Colonic mucosa (tissue), 4 donors: ENCODE measurements around the gene RABGAP1. TPM values are rescaled to one million over a fixed set of nuclear protein-coding genes. Genes with fewer than 3 reads are reported as not detected.

Experiments used
- DNase-seq: peaks from one replicate; pipeline ENCODE4 v3.0.0-alpha.2; 2020
- H3K27ac ChIP-seq: fragments of 200-600 bp; one replicate; pipeline ENCODE4 v1.8.0; 2021
- H3K27me3 ChIP-seq: fragments of 200-600 bp; one replicate; pipeline ENCODE4 v1.8.0; 2021
- H3K36me3 ChIP-seq: fragments of 200-600 bp; one replicate; pipeline ENCODE4 v1.8.0; 2021
- H3K4me1 ChIP-seq: fragments of 200-600 bp; one replicate; pipeline ENCODE4 v1.8.0; 2021; ENCODE audit warnings: mild to moderate bottlenecking
- H3K4me3 ChIP-seq: fragments of 200-600 bp; one replicate; pipeline ENCODE4 v1.8.0; 2021
- H3K9ac ChIP-seq, 2 donors: one replicate each; pipeline ENCODE4 v1.7.0; 2013; ENCODE audit warnings: control low read depth in 2 of 2, low read depth in 2 of 2, low read length in 2 of 2
- H3K9me3 ChIP-seq: fragments of 200-600 bp; one replicate; pipeline ENCODE4 v1.8.0; 2021
- CTCF ChIP-seq: fragments of 200-600 bp; IDR thresholded peaks from one replicate; pipeline ENCODE4 v1.8.0; 2022; ENCODE audit warnings: antibody characterized with exemption, mild to moderate bottlenecking
- intact Hi-C: fragments of 100-400 bp; cut with DNase I; formaldehyde crosslinking; loops from one replicate; pipeline ENCODE4 v1.14.1; 2022
- total RNA-seq, 2 donors: library from RNA; stranded (reverse); fragmentation: NEBNext Ultra II Directional in 1 of 2; extraction: Animal tissue kit (Norgen Biotek cat#: 25700) in 1 of 2; gene quantifications; one replicate each; pipeline ENCODE4 v1.2.1, GENCODE V29; 2021
- donor health status: healthy.
- donor health status: DM: no; HTN: no; CAD: no.
- donor health status: DM: no; HTN: no; CAD: no.

The RABGAP1 gene
- total RNA-seq, 2 donors from 2014 or later: 40.9 to 49.4 TPM

GRCh38 chr9:122944960-122945888 lies 4.4 kb downstream of the RABGAP1 start:
- no peaks in the 10 kb centered on the region for H3K9me3 ChIP-seq
- no peaks in the 10 kb centered on the region for H3K27me3 ChIP-seq
- no peak for DNase-seq
- no peak for TF ChIP-seq CTCF
- H3K4me1 ChIP-seq: peaks cover 4% of the 10 kb centered on the region
- no peak overlapping the region for H3K9ac ChIP-seq
- H3K36me3 ChIP-seq: no peaks in the 10 kb centered on the region
- no peak overlapping the region for H3K4me3 ChIP-seq
- intact Hi-C loops: no loop called here
- no peak overlapping the region for H3K27ac ChIP-seq

DNA sequence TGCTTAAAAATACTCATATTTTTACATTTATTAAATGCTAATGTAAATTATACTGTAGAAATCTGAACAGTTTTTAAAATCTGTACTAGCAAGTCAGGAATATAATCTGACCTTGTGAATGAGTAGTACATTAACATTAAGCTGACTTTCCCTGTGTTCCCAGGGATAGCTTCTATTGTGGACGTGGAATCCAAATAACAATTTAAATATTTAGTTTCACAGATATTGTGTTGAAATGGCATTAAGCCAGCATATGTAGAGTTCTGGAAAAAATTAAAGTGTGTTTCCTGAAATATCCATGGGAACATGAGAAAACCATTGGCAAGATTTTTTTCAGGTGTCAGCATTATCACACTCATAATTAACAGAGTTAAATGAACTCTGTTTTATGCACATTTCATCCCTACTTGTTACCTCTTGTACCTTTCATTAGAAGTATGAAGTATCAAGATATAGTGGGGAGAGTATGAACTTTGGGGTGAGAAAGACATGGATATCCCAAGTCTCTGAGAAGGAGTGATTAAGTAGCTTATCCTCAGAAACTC lies 5.7 kb downstream of the RABGAP1 start:
- Histone ChIP-seq H3K9ac (no peak overlapping the region), H3K4me1 (peaks cover 4% of the 10 kb centered on the region), H3K4me3 (no peak overlapping the region), H3K27me3 (no peaks in the 10 kb centered on the region), H3K27ac (no peak overlapping the region), H3K36me3 (no peaks in the 10 kb centered on the region), H3K9me3 (no peaks in the 10 kb centered on the region)
- intact Hi-C loops: no loop called here
- TF ChIP-seq CTCF: no peak
- DNase-seq: no peak

- no peak for TF ChIP-seq CTCF
- H3K9ac ChIP-seq: peak overlapping the region in 1 of 2 donors; percentile 36
Measured at GRCh38 chr9:122948313-122948712, 7.5 kb downstream of the RABGAP1 start.

GRCh38 chr9:122949696-122950095 lies 8.9 kb downstream of the RABGAP1 start:
- TF ChIP-seq CTCF: no peak
- intact Hi-C loops: no loop called here
- Histone ChIP-seq H3K36me3 (no peaks in the 10 kb centered on the region), H3K27ac (no peak overlapping the region), H3K9ac (no peak overlapping the region), H3K4me3 (no peak overlapping the region), H3K4me1 (peaks cover 4% of the 10 kb centered on the region), H3K27me3 (no peaks in the 10 kb centered on the region), H3K9me3 (no peaks in the 10 kb centered on the region)
- no peak for DNase-seq

More at GRCh38 chr9:122948313-122948712, 7.5 kb downstream of the RABGAP1 start:
- H3K9me3 ChIP-seq: no peaks in the 10 kb centered on the region
- H3K36me3 ChIP-seq: no peaks in the 10 kb centered on the region
- intact Hi-C loops: no loop called here
- H3K27me3 ChIP-seq: no peaks in the 10 kb centered on the region
- no peak for DNase-seq
- H3K27ac ChIP-seq: peak overlapping the region; percentile 67
- H3K4me1 ChIP-seq: peaks cover 4% of the 10 kb centered on the region
- H3K4me3 ChIP-seq: no peak overlapping the region

GRCh38 chr9:122950263-122950662 lies 9.4 kb downstream of the RABGAP1 start:
- Histone ChIP-seq H3K36me3 (no peaks in the 10 kb centered on the region), H3K4me3 (no peak overlapping the region), H3K4me1 (peaks cover 4% of the 10 kb centered on the region), H3K9ac (no peak overlapping the region), H3K9me3 (no peaks in the 10 kb centered on the region), H3K27ac (no peak overlapping the region), H3K27me3 (no peaks in the 10 kb centered on the region)
- no peak for DNase-seq
- intact Hi-C loops: no loop called here
- TF ChIP-seq CTCF: no peak
